Osteoblast (primary cell): ENCODE results near the gene IFI27L2. TPM values are rescaled to one million over a fixed set of nuclear protein-coding genes. Genes with fewer than 3 reads are reported as not detected.

Source experiments
- DNase-seq: peaks from one replicate; pipeline ENCODE4 v3.0.0; 2011; ENCODE audit warnings: low spot score, mixed read lengths; ENCODE audit not compliant: insufficient read length; ENCODE audit errors: missing footprints
- H2AFZ ChIP-seq: 2 replicates; pipeline ENCODE4 v1.6.0; 2011; ENCODE audit warnings: mild to moderate bottlenecking, low read length
- H3K27ac ChIP-seq: 2 replicates; pipeline ENCODE4 v1.5.1; 2011; ENCODE audit warnings: mild to moderate bottlenecking, low read depth, low read length, moderate library complexity
- H3K27me3 ChIP-seq: 2 replicates; pipeline ENCODE4 v1.6.0; 2012; ENCODE audit warnings: mild to moderate bottlenecking, control low read depth, inconsistent platforms, low read length, moderate library complexity; ENCODE audit not compliant: insufficient read depth
- H3K36me3 ChIP-seq: 2 replicates; pipeline ENCODE4 v1.5.1; 2011; ENCODE audit warnings: mild to moderate bottlenecking, low read length, control low read depth, moderate library complexity; ENCODE audit not compliant: insufficient read depth
- H3K4me1 ChIP-seq: 2 replicates; pipeline ENCODE4 v1.5.1; 2011; ENCODE audit warnings: mild to moderate bottlenecking, low read length, control low read depth, moderate library complexity; ENCODE audit not compliant: insufficient read depth
- H3K4me2 ChIP-seq: 2 replicates; pipeline ENCODE4 v1.6.0; 2011; ENCODE audit warnings: mild to moderate bottlenecking, low read length; ENCODE audit not compliant: insufficient read depth
- H3K4me3 ChIP-seq: fragments of 200-600 bp; sonication (generic); 3 replicates; pipeline ENCODE4 v1.5.1; 2012; ENCODE audit warnings: mild to moderate bottlenecking, low read length, inconsistent platforms; ENCODE audit not compliant: insufficient read depth
- H3K79me2 ChIP-seq: 2 replicates; pipeline ENCODE4 v1.6.0; 2012; ENCODE audit warnings: mild to moderate bottlenecking, low read length, control low read depth, inconsistent platforms; ENCODE audit not compliant: insufficient read depth
- H3K9me3 ChIP-seq: 2 replicates; pipeline ENCODE4 v1.5.1; 2011; ENCODE audit warnings: low read depth, low read length, control low read depth
- H4K20me1 ChIP-seq: 2 replicates; pipeline ENCODE4 v1.6.0; 2012; ENCODE audit warnings: mild to moderate bottlenecking, low read length, control low read depth; ENCODE audit not compliant: insufficient read depth
- CTCF ChIP-seq: IDR thresholded peaks from 2 replicates; pipeline ENCODE4 v1.5.1; 2011; ENCODE audit warnings: mild to moderate bottlenecking, low read depth, low read length, moderate library complexity; ENCODE audit errors: extremely low read depth
- total RNA-seq: library from RNA; depleted of rRNA; stranded (reverse); fragments of >200 nt; gene quantifications from 2 replicates; pipeline ENCODE4 v1.2.3, GENCODE V29; 2012

IFI27L2 gene
- total RNA-seq, 1 donor = 76.7 TPM

DNA sequence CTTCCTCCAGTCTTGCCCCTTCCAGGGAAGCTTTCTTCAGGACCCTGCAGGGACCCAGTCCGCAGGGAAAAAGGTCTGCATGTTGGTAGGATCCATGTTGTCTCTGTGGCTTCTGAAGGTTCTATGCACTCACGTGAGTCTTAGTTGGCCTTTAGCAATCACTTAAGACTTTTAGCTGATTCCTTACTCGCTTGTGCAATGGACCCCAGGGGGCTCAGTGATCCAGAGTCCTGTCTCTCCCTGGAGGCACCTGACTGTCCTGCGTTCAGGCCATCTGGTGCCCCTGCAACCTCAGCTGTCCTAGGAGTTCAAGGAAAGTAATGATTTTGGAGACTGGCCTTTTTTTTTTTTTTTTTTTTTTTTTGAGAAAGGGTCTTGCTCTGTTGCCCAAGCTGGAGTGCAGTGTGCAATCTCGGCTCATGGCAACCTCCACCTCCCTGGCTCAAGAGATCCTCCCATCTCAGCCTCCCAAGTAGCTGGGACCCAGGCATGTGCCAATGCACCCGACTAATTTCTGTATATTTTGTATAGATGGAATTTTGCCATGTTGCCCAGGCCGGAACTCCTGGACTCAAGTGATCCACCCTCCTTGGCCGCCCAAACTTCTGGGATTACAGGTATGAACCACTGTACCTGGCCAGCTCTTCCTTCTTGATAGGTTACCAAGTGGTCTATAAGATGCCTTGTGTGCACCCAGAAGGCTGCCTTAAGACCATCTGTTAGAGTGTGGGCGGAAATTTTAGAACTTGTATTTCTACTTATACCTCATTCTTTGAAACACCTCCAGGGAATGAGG, 4.6 kb downstream of the IFI27L2 start:
- Histone ChIP-seq H3K79me2 (peaks cover 8% of the 10 kb centered on the region), H2AFZ (no peak overlapping the region), H3K27me3 (no peaks in the 10 kb centered on the region), H3K27ac (no peak overlapping the region), H3K4me1 (peaks cover 28% of the 10 kb centered on the region), H3K4me3 (no peak overlapping the region), H4K20me1 (no peaks in the 10 kb centered on the region), H3K9me3 (no peaks in the 10 kb centered on the region), H3K36me3 (peaks cover 5% of the 10 kb centered on the region), H3K4me2 (no peak overlapping the region)
- DNase-seq = no peak
- TF ChIP-seq CTCF = no peak

- Histone ChIP-seq H3K9me3 (peaks cover 5% of the 10 kb centered on the region), H3K4me2 (no peak overlapping the region), H3K27ac (no peak overlapping the region), H4K20me1 (no peaks in the 10 kb centered on the region), H2AFZ (no peak overlapping the region), H3K4me1 (peaks cover 27% of the 10 kb centered on the region), H3K4me3 (no peak overlapping the region), H3K79me2 (peaks cover 7% of the 10 kb centered on the region), H3K36me3 (peaks cover 5% of the 10 kb centered on the region), H3K27me3 (no peaks in the 10 kb centered on the region)
- no peak for TF ChIP-seq CTCF
- no peak for DNase-seq
Measured at GRCh38 chr14:94123868-94124267, 5.5 kb downstream of the IFI27L2 start.

DNA sequence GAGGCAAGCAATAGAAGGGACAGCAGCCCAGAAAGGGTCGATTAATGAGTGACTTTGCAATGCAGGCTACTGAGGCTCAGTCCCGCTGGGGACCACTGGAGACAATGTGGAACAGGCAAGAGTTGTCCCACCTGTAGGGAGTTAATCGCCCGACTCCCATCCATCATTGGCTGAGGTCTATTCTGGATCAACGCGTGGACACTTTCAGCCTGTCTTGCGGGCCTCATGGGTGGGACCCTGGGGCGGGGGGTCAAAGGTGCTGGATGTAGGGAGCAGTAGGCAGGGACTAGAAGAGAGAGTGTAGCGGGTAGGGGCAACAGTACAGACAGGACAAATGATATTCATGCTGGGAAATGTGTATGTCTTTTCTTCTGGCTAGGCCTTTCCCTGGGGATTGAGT, 6.1 kb downstream of the IFI27L2 start:
- Histone ChIP-seq H3K79me2 (peaks cover 1% of the 10 kb centered on the region), H4K20me1 (no peaks in the 10 kb centered on the region), H3K4me1 (peaks cover 21% of the 10 kb centered on the region), H3K27ac (no peak overlapping the region), H2AFZ (no peak overlapping the region), H3K4me3 (no peak overlapping the region), H3K36me3 (peaks cover 5% of the 10 kb centered on the region), H3K4me2 (no peak overlapping the region), H3K27me3 (no peaks in the 10 kb centered on the region), H3K9me3 (peaks cover 5% of the 10 kb centered on the region)
- DNase-seq = no peak
- TF ChIP-seq CTCF = no peak

GRCh38 chr14:94122438-94122837, 7.0 kb downstream of the IFI27L2 start:
- Histone ChIP-seq H3K9me3 (peaks cover 5% of the 10 kb centered on the region), H3K4me1 (peaks cover 20% of the 10 kb centered on the region), H3K27ac (no peak overlapping the region), H3K4me3 (no peak overlapping the region), H3K4me2 (no peak overlapping the region), H3K36me3 (peaks cover 5% of the 10 kb centered on the region), H2AFZ (no peak overlapping the region), H3K27me3 (peaks cover 6% of the 10 kb centered on the region), H3K79me2 (no peaks in the 10 kb centered on the region), H4K20me1 (no peaks in the 10 kb centered on the region)
- DNase-seq = no peak
- TF ChIP-seq CTCF = no peak
